NCI-H748 treated with DMSO at 0.1 percent for 48 hours (cell line): Measurements from ENCODE around the gene GNA15.

Source experiments
- DNase-seq: peaks from one replicate; lab custom pipeline; 2025; lab: John Stamatoyannopoulos, UW

GNA15 gene

DNA sequence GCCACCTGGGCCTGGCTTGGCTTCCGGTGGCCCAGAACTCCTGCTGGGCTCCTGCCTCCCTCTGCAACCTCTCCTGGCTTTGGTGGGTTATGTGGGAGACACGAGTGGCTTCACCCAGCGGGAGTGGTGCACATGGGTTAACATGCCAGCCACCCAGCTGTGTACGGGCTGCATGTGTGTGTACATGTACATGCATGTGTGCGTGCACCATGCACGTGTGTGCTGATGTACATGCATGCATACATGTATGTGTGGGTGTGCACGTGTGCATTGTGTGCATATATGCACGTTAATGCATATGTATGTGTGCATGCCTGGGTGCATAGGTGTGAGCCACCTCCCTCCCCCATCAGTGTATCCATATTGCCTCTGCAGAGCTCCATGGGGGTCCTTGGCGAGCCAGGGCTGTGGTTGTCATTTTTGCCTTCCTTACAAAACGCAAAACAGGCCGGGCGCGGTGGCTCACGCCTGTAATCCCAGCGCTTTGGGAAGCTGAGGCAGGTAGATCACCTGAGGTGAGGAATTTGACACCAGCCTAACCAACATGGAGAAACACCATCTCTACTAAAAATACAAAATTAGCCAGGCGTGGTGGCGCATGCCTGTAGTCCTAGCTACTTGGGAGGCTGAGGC lies 29.2 kb upstream of the GNA15 start:
- no peak for DNase-seq

DNA sequence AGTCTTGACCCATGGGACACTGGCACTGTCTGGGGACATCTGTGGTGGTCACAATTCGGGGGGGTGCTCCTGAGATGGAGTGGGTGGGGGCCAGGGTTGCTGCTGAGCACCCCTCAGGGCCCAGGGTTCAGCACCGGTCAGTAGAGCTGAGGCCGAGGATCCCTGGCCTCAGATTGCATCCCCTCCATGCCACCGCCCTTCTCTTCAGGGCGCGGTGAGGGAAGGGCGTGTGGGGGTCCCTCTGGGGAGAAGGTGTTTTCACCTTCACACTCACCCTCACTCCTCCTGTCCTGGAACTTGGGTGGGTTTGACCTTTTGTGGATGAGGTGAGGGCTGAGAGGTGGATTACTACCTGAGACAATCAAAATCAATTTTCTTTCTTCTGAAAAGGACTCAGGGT lies 28.2 kb upstream of the GNA15 start:
- no peak for DNase-seq

DNA sequence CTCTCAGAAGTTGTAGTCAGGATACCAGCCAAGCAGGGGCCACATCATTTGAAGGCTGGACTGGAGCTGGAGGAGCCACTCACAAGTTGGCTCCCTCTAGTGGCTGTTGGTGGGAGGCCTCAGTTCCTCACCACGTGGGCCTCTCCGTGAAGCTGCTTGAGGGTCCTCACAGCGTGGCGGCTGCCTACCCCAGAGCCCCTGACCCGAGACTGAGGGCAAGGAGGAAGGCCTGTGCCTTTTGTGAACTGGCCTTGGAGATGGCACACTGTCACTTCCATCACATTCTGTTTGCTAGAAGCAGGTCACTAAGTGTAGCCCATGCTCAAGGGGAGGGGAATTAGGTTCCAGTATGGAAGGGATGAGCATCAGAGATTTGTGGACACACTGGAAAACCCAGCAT lies 27.1 kb upstream of the GNA15 start:
- DNase-seq: no peak

DNA sequence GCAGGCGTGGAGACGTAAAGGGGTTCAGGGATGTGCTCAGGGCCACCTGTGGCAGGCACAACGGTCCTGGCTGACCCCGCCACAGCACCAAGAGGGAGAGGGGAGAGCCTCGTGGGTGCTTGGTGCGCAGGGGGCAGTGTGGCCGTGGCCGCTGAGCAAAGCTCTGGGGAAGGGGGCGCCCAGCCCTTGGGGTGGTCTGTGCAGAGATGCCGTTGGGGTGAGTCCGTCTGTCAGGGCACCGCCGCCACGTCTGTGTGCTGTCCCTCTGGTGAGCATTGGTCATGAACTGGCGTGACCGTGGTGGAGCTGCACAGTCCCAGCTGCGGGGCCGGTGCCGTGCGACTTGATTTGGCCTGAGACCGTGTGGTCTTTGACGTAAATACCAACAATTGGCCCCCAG lies 26.3 kb upstream of the GNA15 start:
- no peak for DNase-seq

DNA sequence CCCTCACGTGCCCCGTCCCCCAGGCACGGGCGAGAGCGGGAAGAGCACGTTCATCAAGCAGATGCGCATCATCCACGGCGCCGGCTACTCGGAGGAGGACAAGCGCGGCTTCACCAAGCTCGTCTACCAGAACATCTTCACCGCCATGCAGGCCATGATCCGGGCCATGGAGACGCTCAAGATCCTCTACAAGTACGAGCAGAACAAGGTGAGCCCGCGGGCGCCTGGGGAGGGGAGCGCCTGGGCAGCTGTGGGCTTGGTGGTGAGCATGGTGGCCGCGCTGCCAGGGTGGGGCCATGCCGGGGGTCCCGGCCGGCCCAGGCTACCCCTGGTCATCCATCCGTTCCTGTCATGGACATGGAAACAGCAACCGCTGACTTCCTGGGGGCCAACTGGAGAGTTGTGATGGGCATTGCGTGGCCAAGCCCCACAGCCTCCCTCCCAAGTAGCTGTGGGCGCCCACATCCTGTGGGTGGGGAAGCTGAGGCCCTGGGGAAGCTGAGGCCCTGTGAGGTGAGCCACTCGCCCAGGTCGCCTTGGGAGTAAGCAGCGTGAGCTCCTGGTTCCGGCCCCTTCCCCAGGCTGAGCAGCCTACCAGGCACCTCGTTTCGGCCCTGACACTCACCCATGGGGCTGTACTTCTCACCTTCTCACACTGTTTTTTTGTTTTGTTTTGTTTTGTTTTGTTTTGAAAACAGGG lies 25.6 kb upstream of the GNA15 start:
- DNase-seq: no peak

DNA sequence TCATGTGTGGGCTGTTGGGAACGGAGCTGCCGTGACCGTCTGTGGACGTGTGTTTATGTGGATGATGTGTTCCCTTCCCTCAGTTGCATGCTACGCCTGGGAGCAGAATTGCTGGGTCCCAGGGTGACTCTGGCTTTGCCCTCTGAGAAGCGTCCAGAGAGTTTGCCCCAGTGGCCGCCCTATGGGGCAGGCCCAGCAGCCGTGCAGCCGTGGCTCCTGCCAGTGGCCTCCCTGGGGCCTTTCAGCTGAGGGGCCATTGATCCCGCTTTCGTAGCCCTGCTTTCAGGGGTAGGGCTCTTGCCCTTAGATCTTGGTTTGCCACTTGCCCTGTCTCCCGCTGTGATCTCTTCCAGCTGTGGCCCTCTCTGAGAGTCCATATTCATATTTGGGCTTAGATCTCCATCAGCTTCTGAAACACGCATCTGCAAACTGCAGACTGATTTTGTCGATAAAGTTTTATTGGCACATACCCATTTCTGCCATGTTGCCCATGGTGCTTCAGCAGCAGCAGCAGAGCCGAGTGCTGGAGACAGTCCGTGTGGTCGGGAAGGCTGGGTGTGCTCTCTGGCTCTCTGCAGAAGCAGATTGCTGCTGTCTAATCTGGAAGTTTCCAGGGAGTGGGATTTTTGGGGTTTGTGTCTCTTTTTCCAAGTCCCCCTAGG lies 24.1 kb upstream of the GNA15 start:
- DNase-seq: no peak

DNA sequence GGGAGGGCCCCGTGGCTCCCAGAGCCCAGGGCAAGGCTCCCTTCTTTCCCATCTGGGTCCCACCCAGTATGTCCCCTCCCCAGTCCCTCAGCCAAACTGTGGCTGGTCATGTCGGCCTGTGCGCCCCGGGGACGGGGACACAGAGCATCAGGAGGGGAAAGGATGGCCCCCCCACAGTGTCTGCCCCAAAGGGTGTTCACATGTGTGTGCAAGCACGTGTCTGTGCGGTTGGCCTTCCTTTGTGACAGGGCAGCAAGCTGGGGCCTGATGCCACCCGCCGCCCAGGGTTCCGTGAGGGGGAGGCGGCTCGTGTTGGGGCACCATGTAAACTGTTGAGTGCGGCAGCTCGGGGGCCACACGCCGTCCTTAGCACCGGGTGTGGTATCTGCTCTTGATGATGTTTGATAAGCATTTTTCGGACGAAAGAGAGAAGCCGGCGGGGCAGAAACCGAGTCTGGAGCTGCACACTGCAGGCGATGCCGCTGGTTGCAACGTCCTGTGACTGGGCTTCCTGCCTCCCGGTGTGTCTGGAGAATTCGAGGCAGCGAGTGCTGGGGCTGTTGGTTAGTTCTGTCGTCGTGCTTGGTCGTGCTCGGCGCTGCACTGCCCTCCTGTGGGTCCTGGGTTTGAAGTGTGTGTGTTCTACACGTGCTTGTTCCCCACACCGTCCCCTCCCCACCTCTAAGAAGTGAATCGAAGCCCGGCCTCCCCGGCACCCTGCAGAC lies 23.3 kb upstream of the GNA15 start:
- DNase-seq: no peak

DNA sequence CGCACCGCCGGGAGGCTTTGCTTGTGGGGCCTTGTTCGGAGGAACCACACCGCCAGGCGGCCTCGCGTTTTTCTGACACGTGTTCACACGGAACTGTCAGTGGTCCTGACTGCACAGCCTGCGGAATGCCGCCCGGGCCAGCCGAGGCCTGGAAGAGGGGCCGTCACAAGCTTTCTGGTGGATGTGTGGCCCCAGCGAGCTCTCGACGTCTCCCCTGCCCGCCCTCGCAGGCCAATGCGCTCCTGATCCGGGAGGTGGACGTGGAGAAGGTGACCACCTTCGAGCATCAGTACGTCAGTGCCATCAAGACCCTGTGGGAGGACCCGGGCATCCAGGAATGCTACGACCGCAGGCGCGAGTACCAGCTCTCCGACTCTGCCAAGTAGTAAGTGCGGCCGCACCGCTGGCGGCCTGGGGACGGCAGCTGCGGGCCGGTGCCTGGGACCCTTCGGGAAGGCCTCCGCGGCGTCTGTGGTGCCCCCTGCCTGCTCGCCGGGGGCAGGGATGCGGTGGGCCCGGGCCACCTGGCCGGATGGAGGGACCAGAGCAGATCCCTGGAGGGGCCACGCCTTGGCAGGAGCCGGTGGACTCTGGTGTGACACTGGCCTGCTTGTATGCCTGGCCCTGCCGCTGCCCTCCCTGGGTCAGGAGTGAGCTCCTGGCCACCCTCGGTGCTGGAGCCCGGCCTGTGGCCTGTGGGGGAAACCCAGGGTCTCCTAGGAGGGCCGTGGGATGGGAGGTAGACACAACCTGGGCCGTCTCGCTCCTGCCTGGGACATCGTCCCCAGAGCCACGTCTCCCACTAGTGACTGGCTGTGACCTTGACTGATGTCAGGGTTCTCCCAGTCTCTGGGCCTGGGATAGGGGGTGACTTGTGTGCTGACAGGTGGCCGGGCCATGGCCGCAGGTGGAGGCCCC lies 22.5 kb upstream of the GNA15 start:
- DNase-seq: no peak

DNA sequence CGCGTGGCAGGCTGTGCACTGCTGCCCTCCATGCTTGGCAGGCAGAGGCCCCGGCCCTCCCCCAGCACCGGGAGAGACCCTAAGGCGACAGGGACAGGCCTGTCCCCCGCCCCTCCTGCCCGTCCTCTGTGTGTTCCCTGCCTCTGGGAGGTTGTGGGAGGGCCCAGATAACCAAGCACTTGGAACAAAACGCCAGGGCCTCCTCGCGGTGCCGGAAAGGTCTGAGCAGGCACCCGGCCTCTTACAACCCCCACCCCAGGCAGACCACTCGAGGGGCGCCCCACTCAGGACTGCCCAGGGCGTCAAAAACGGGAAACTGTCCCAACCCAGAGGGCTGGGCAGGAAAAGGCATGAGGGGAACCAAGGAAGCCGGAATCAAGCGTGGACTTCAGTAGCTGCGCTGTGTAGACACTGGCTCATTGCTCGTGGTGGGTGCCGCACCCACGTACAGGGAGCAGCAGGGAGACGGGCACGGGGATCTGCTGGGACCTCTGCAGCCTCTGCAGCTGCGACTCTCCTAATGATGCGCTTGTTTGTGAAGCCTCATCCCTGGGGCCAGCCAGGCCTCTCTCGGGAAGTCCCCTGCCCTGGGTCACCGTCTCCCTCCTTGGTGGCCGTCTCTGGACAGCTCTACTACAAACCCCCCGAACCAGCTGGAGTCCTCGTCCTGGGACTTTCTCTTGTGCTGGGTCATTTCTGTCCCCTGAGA lies 21.7 kb upstream of the GNA15 start:
- no peak for DNase-seq

DNA sequence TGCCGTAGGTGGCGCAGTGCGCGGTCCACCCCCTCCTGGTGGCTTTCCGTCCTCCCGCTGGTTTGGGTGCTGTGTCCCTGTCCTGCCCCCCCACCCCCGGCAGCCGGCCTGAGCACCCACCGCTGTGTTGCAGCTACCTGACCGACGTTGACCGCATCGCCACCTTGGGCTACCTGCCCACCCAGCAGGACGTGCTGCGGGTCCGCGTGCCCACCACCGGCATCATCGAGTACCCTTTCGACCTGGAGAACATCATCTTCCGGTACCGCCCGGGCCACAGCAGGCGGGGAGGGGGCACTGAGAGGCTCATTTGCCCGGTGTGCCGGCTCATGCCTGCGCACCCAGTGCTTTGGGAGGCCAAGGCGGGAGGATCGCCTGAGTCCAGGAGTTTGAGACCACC lies 21.0 kb upstream of the GNA15 start:
- no peak for DNase-seq

DNA sequence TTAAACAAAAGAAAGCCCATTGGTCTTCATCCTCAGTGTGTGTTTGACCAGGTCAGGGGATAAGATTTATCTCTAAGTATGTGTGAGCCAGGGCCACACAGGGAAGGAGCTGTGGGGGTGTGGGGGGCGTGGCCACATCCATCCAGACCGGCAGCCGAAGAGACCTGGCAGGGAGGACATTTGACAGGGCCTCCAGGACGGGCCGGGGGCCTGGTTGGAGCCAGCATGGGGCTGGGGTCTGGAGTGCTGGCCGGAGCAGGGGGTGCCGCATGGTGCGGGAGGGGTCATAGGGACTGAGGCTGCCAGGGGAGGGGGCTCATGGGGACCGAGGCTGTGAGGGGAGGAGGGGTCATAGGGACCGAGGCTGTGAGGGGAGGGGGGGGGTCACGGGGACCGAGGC lies 20.4 kb upstream of the GNA15 start:
- DNase-seq: no peak

DNA sequence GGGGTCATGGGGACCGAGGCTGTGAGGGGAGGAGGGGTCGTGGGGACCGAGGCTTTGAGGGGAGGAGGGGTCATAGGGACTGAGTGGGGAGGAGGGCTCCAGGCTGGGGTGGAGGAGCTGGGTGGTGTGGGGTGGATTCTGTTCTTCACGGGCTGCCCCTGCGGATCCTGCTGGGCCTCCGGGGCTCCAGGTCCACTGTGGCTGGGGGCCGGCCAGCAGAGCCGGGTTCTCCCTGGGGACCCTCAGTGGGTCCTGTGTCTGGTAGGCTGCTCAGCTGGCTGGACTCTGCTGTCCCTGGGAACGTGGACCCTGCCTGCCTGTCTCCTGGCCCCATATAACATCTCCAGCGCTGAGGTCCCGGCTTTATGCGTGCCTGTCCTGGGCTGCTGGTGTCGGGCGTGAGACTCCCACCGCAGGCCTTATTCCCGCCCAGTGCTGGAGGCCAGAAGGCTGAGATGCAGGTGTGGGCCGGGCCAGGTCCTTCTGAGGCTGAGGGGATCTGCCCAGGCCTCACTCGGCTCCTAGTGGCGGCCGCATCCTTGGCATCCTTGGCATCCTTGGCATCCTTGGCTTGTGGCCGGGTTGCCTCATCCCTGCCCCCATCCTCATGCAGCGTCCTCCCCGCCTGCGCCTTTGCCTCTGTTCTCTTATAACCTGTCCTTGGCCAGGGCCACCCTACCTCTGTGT lies 19.8 kb upstream of the GNA15 start:
- no peak for DNase-seq

DNA sequence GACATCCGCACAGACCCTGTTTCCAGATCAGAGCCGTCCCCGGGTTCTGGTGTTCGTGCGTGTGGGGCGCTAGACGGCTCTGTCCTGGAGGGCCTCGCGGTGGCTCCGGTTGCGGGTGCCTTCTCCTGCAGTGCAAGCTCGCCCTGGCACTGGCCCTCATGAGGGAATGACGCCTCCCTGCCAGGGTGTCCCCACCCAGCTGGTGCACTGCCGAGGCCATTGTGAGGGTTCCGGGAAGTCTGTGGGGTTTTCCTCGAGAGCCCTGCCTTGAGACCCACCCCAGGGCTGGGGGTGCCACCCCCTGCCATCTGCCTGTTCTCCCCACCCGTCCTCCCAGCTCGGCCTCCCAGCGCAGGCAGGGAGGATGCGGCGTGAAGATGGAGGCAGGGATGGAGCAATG lies 19.2 kb upstream of the GNA15 start:
- DNase-seq: no peak

DNA sequence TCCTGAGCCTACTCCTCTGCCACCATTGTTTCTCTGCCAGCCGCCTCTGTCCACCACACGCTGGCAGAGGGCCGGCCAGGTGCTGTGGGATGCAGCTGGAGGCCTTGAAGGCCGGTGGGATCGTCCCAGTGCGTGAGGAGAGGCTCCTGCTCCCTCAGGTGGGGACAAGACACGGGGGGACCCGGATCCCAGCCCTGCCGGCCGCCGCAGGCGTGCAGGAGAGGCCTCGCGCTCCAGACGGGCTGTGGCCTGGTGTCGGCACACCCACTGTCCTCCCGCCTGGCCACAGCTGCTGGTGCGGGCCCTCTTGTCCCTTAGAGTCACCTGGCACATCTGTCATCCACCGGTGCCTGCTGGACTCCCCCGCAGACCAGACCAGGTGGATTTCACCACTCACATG lies 18.1 kb upstream of the GNA15 start:
- no peak for DNase-seq

DNA sequence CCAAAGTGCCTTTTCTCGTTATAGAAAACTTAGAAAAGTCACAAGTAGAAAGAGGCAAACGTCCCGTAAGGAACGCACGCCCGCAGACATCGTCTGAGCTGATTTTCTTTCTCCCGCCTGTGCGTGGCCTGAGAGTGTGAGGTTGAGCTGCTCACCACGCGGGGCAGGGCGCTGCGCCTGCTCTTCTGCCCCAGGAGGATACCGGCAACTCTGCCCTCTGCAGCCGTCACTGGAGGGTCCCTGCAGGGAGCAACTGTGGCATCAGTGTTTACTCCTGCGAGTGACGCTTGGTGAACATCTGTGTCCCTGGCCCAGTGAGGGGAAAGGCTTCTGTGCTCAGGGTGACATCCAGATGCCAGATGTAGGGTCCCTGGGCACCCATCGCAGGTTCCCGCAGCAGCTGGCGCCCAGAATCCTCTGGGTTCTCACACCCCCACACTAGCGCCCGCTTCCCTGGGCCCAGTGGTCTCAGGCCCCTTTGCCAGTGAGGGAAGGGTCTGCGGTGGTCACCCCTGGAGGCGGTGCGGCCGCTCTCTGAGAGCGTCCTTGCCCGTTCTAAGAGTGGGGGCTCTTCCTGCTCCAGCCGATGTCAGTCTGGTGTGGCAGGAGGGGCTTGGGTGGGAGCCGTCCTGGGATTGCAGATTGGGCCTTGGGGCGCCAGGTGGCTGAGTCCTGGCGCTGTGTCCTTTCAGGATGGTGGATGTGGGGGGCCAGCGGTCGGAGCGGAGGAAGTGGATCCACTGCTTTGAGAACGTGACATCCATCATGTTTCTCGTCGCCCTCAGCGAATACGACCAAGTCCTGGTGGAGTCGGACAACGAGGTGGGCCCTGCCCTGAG lies 17.4 kb upstream of the GNA15 start:
- no peak for DNase-seq

DNA sequence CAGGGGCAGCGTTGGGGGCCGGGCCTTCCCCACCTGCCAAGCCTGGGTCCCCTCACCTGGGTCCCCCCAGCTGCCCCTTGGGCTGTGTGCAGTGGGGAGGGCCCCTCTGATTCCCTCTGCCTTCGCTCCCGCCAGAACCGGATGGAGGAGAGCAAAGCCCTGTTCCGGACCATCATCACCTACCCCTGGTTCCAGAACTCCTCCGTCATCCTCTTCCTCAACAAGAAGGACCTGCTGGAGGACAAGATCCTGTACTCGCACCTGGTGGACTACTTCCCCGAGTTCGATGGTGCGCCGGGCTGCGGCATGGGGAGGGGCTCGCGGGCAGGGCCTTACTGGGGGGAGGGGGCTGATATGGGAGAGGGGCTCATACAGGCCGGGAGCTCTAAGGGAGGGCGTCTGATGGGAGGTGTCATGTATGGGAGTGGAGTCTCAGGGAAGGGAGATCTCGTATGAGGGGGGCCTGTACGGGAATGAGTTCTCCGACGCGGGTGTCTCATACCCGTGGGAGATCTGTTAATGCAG lies 16.7 kb upstream of the GNA15 start:
- DNase-seq: no peak

DNA sequence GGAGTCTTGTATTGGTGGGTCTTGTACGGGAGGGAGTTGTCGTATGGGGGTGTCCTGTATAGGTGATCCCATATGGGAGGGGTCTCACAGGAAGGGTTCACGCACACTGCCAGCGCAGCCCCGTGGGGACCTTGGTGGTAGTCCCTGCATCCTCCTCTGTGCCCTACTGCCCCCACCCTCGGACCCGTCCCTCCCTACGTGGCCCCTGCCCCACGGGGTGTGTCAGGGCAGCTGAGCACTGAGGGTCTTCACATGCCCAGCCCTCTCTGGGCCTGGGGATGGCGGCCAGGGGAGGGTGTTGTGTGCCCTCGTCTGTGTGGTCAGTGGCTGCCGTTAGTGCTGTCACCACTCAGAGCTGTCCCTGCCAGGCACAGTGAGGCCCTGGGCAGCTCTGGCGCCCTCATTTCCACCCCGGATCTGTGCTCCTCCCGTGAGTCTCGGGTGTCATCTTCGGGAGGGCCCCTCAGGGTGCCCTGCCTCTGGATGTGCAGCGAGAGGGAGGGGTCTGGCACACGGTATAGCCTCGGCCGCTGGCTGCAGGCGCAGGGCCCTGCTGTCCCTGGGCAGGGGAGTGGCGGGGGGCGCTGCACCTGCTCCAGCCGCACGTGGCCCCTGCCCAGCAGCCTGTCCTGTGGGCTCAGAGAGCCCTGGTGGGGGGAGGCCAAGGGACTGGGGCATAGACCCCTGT lies 16.0 kb upstream of the GNA15 start:
- DNase-seq: no peak

DNA sequence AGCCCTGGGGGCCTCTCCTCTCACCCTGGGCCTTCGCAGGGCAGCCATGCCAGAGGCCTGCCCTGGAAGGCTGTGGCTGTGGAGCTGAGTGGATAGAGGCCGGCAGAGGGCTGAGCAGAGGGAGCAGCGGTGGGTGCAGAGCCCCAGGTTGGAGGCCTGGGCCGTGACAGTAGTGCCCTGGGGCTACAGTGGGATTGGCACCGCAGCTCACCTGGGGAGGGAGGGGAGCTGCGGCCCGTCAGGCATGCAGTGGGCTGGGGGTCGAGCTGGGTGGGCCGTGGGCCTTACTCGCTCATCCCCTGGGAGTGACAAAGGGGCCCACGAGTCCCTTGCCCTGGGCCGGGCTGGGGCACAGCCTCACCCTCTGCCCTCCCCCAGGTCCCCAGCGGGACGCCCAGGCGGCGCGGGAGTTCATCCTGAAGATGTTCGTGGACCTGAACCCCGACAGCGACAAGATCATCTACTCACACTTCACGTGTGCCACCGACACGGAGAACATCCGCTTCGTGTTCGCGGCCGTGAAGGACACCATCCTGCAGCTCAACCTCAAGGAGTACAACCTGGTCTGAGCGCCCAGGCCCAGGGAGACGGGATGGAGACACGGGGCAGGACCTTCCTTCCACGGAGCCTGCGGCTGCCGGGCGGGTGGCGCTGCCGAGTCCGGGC lies 15.1 kb upstream of the GNA15 start:
- DNase-seq: no peak
